ENCODE results near the gene PPM1L. TPM values are rescaled to one million over a fixed set of nuclear protein-coding genes. Genes with fewer than 3 reads are reported as not detected.

PPM1L gene
- total RNA-seq, 1 donor from 2014 or later: 1.8 TPM

GRCh38 chr3:161034913-161035550 is 279.0 kb downstream of the PPM1L start:
- peak; percentile 88 for DNase-seq (ENCODE audit: low read depth, low spot score)

GRCh38 chr3:161035711-161036110 is 279.7 kb downstream of the PPM1L start:
- peak; percentile 20 for DNase-seq (ENCODE audit: low read depth, low spot score)

- no peak for DNase-seq (ENCODE audit: low read depth, low spot score)
Measured at GRCh38 chr3:161038725-161039124, 282.7 kb downstream of the PPM1L start.

- no peak for DNase-seq (ENCODE audit: low read depth, low spot score)
Measured at GRCh38 chr3:161042023-161042501, 286.0 kb downstream of the PPM1L start.

GRCh38 chr3:161043336-161044035 is 287.5 kb downstream of the PPM1L start:
- no peak for DNase-seq (ENCODE audit: low read depth, low spot score)

- no peak for DNase-seq (ENCODE audit: low read depth, low spot score)
Measured at GRCh38 chr3:161049683-161050248, 293.7 kb downstream of the PPM1L start.

GRCh38 chr3:161050935-161051334 is 294.9 kb downstream of the PPM1L start:
- DNase-seq (ENCODE audit: low read depth, low spot score): no peak

- DNase-seq (ENCODE audit: low read depth, low spot score): no peak
Measured at GRCh38 chr3:161051856-161052255, 295.8 kb downstream of the PPM1L start.

GRCh38 chr3:161054860-161055604 is 299.0 kb downstream of the PPM1L start:
- DNase-seq (ENCODE audit: low read depth, low spot score): no peak

GRCh38 chr3:161064413-161064812 is 308.4 kb downstream of the PPM1L start:
- DNase-seq (ENCODE audit: low read depth, low spot score): no peak

GRCh38 chr3:161066930-161067329 is 310.9 kb downstream of the PPM1L start:
- DNase-seq (ENCODE audit: low read depth, low spot score): no peak

GRCh38 chr3:161067335-161067734 is 311.3 kb downstream of the PPM1L start:
- no peak for DNase-seq (ENCODE audit: low read depth, low spot score)

GRCh38 chr3:161069511-161070251 is 313.6 kb downstream of the PPM1L start:
- DNase-seq (ENCODE audit: low read depth, low spot score): peak; percentile 85

- DNase-seq (ENCODE audit: low read depth, low spot score): no peak
Measured at GRCh38 chr3:161070252-161070930, 314.4 kb downstream of the PPM1L start.

- no peak for DNase-seq (ENCODE audit: low read depth, low spot score)
Measured at GRCh38 chr3:161070980-161071663, 315.1 kb downstream of the PPM1L start.

- no peak for DNase-seq (ENCODE audit: low read depth, low spot score)
Measured at GRCh38 chr3:161072211-161072621, 316.2 kb downstream of the PPM1L start.

- no peak for DNase-seq (ENCODE audit: low read depth, low spot score)
Measured at GRCh38 chr3:161072751-161073150, 316.7 kb downstream of the PPM1L start.

- DNase-seq (ENCODE audit: low read depth, low spot score): no peak
Measured at GRCh38 chr3:161073181-161073580, 317.1 kb downstream of the PPM1L start.

GRCh38 chr3:161081633-161082032 is 325.6 kb downstream of the PPM1L start:
- DNase-seq (ENCODE audit: low read depth, low spot score): no peak

GRCh38 chr3:161082063-161082462 is 326.0 kb downstream of the PPM1L start:
- no peak for DNase-seq (ENCODE audit: low read depth, low spot score)
